ENCODE data around the gene CDK19.

The CDK19 gene

DNA sequence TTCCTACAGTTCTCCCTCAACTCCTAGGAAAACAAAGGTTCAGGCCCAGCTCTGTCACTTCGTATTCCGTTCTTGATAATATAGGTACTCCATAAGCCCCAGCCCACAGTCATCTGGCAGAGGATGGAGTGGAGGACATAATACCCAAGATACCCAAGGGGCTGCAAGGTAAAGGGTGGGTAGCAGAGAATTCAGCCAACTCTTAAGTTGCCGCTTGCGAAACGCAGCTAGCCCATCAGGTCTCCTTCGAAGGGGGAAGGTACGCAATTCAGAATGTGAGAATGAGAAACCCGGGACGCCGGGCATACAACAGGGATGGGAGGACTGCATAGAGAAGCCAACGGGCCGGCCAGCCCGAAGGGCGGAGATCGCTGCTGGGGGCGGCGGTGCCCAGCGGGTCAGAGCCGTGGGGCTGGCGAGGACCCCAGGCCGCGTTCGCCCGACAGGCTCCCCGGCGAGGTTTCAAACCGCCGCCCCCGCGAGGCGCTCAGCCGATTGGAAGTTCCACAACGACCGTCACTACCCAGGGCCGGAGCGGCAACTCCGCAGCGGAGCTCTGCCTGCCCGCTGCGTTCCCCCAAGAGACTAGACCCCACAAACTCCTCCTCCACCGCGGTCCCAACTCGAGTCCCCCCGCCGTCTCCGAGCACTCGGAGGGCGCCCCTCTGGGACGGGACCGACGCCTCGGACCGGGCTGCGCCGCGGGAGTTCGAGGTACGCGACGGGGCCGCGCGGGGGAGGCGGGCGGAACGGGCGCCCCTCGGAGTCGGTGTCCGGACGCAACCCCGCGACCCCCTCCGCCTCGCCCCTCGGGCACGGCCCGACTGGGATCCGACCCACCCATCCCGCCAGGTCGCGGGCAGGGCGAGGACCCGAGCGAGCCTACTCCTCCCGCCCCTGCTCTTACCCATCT, 911 bp downstream of the CDK19 start:
- Histone ChIP-seq H2BK5ac (ENCODE audit: low read length) (peak overlapping the region; percentile 91), H3K79me1 (ENCODE audit: low read depth, low read length) (peaks cover 2% of the 10 kb centered on the region), H4K8ac (ENCODE audit: low read depth, low read length) (no peak overlapping the region), H3K9ac (ENCODE audit: low read depth, low read length, poor library complexity) (peak overlapping the region; percentile 99), H3K27ac (replicated peaks; ENCODE audit: low read length) (peak overlapping the region; percentile 99), H4K91ac (ENCODE audit: low read depth, low read length, poor library complexity) (peak overlapping the region; percentile 94), H3K4ac (ENCODE audit: low read length) (peak overlapping the region; percentile 84), H3K36me3 (replicated peaks in 1 of 2; ENCODE audit: control insufficient read depth in 2 of 2, insufficient read depth in 2 of 2, low read length in 2 of 2) (peaks cover 0 to 6% of the 10 kb centered on the region in 2 donors), H2BK12ac (ENCODE audit: low read length) (peak overlapping the region; percentile 94), H3K9me3 (replicated peaks in 1 of 2; ENCODE audit: control insufficient read depth in 2 of 2, insufficient read depth in 1 of 2, low read depth in 1 of 2, low read length in 2 of 2) (peaks cover 0 to 14% of the 10 kb centered on the region in 2 donors), H3K4me2 (ENCODE audit: insufficient read depth, low read length, poor library complexity, severe bottlenecking) (peak overlapping the region; percentile 69), H2AK5ac (ENCODE audit: low read depth, low read length) (peak overlapping the region; percentile 83), H3K18ac (ENCODE audit: low read length) (peak overlapping the region; percentile 100), H2BK15ac (ENCODE audit: low read length) (peak overlapping the region; percentile 97), H3K14ac (ENCODE audit: low read length) (peak overlapping the region; percentile 96), H3K4me1 (ENCODE audit: control insufficient read depth in 2 of 2, insufficient read depth in 1 of 2, low read depth in 1 of 2, low read length in 2 of 2) (peaks cover 3% of the 10 kb centered on the region in 2 donors), H2AFZ (ENCODE audit: low read length) (peak overlapping the region; percentile 84), H2BK120ac (ENCODE audit: low read depth, low read length) (peak overlapping the region; percentile 81), H3K4me3 (ENCODE audit: low read length in 2 of 2) (peak overlapping the region; percentile 63 to 89), H3K27me3 (ENCODE audit: control insufficient read depth in 3 of 3, insufficient read depth in 3 of 3, low read depth in 1 of 3, low read length in 3 of 3) (no peaks in the 10 kb centered on the region), H3K23ac (ENCODE audit: low read depth, low read length, poor library complexity) (peak overlapping the region; percentile 99)
- DNase-seq (ENCODE audit: low spot score), result peak; percentile 40
- no CpG with 5 or more reads among the region's 86 CpGs for WGBS, 2 donors (ENCODE audit: extremely low coverage in 2 of 2, insufficient read length in 2 of 2, insufficient replicate concordance in 1 of 2)

DNA sequence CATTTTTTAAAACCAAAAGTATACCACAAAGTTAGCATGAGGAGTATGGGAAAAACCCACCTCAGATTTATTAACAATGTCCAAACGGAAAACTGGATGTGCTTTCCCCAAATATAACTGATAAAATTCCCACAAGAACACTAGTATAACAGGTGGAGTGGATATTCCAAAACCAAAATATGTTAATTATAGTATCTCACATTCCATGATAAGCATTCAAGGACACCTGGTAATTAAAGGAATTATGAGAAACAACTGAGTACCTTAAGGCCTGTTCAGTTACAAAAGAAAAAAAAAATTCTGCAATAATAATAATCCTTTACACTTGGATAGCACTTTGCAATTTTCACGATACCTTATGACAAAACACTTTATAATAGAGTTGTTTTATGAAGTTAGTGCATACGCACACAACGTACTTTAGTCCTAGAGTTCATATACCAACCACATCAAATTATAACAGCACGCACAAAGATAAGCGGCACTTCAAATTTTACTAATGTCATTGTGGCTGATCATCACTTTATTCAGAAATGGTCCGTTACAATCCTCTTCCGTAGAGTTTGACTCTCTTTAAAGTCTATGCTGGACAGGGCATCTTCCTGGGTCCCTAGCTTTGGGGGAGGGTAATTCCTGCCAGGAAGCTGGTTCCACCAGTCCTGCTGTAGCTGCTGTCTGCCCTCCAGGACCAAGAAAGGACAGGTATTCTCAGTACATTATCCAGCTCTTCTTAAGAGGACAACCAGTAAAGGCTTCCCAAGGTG, 1.7 kb downstream of the CDK19 start:
- no peak overlapping the region for H3K23ac ChIP-seq (ENCODE audit: low read depth, low read length, poor library complexity)
- H3K27ac ChIP-seq (replicated peaks; ENCODE audit: low read length), result no peak overlapping the region
- peak overlapping the region; percentile 63 to 89 for H3K4me3 ChIP-seq (ENCODE audit: low read length in 2 of 2)
- peaks cover 0 to 6% of the 10 kb centered on the region in 2 donors for H3K36me3 ChIP-seq (replicated peaks in 1 of 2; ENCODE audit: control insufficient read depth in 2 of 2, insufficient read depth in 2 of 2, low read length in 2 of 2)
- no peaks in the 10 kb centered on the region for H3K27me3 ChIP-seq (ENCODE audit: control insufficient read depth in 3 of 3, insufficient read depth in 3 of 3, low read depth in 1 of 3, low read length in 3 of 3)
- peaks cover 2% of the 10 kb centered on the region for H3K79me1 ChIP-seq (ENCODE audit: low read depth, low read length)
- no peak overlapping the region for H2AK5ac ChIP-seq (ENCODE audit: low read depth, low read length)
- no peak overlapping the region for H3K18ac ChIP-seq (ENCODE audit: low read length)
- H2BK5ac ChIP-seq (ENCODE audit: low read length), result no peak overlapping the region
- H2BK12ac ChIP-seq (ENCODE audit: low read length), result no peak overlapping the region
- H2BK120ac ChIP-seq (ENCODE audit: low read depth, low read length), result no peak overlapping the region
- no peak overlapping the region for H2BK15ac ChIP-seq (ENCODE audit: low read length)
- peaks cover 0 to 16% of the 10 kb centered on the region in 2 donors for H3K9me3 ChIP-seq (replicated peaks in 1 of 2; ENCODE audit: control insufficient read depth in 2 of 2, insufficient read depth in 1 of 2, low read depth in 1 of 2, low read length in 2 of 2)
- H3K14ac ChIP-seq (ENCODE audit: low read length), result no peak overlapping the region
- no peak for DNase-seq (ENCODE audit: low spot score)
- H3K4me1 ChIP-seq (ENCODE audit: control insufficient read depth in 2 of 2, insufficient read depth in 1 of 2, low read depth in 1 of 2, low read length in 2 of 2), result peaks cover 3% of the 10 kb centered on the region in 2 donors
- peak overlapping the region; percentile 24 for H3K9ac ChIP-seq (ENCODE audit: low read depth, low read length, poor library complexity)
- no peak overlapping the region for H4K8ac ChIP-seq (ENCODE audit: low read depth, low read length)
- H2AFZ ChIP-seq (ENCODE audit: low read length), result peak overlapping the region; percentile 84
- H3K4me2 ChIP-seq (ENCODE audit: insufficient read depth, low read length, poor library complexity, severe bottlenecking), result peak overlapping the region; percentile 69
- no peak overlapping the region for H3K4ac ChIP-seq (ENCODE audit: low read length)
- no peak overlapping the region for H4K91ac ChIP-seq (ENCODE audit: low read depth, low read length, poor library complexity)
- WGBS, 2 donors (ENCODE audit: extremely low coverage in 2 of 2, insufficient read length in 2 of 2, insufficient replicate concordance in 1 of 2), result no CpG with 5 or more reads among the region's 8 CpGs

GRCh38 chr6:110812719-110813118, 2.5 kb downstream of the CDK19 start:
- peaks cover 3% of the 10 kb centered on the region in 2 donors for H3K4me1 ChIP-seq (ENCODE audit: control insufficient read depth in 2 of 2, insufficient read depth in 1 of 2, low read depth in 1 of 2, low read length in 2 of 2)
- no peak for DNase-seq (ENCODE audit: low spot score)
- no peak overlapping the region for H3K4me2 ChIP-seq (ENCODE audit: insufficient read depth, low read length, poor library complexity, severe bottlenecking)
- no peak overlapping the region for H3K23ac ChIP-seq (ENCODE audit: low read depth, low read length, poor library complexity)
- H2BK12ac ChIP-seq (ENCODE audit: low read length), result no peak overlapping the region
- H3K4me3 ChIP-seq (ENCODE audit: low read length in 2 of 2), result no peak overlapping the region
- H3K9me3 ChIP-seq (replicated peaks in 1 of 2; ENCODE audit: control insufficient read depth in 2 of 2, insufficient read depth in 1 of 2, low read depth in 1 of 2, low read length in 2 of 2), result peaks cover 0 to 16% of the 10 kb centered on the region in 2 donors
- no peak overlapping the region for H2AFZ ChIP-seq (ENCODE audit: low read length)
- peaks cover 4% of the 10 kb centered on the region for H3K79me1 ChIP-seq (ENCODE audit: low read depth, low read length)
- H3K18ac ChIP-seq (ENCODE audit: low read length), result no peak overlapping the region
- H3K27ac ChIP-seq (replicated peaks; ENCODE audit: low read length), result no peak overlapping the region
- no peak overlapping the region for H2BK15ac ChIP-seq (ENCODE audit: low read length)
- H3K4ac ChIP-seq (ENCODE audit: low read length), result no peak overlapping the region
- H2BK5ac ChIP-seq (ENCODE audit: low read length), result no peak overlapping the region
- H3K14ac ChIP-seq (ENCODE audit: low read length), result no peak overlapping the region
- no peak overlapping the region for H2BK120ac ChIP-seq (ENCODE audit: low read depth, low read length)
- H4K91ac ChIP-seq (ENCODE audit: low read depth, low read length, poor library complexity), result no peak overlapping the region
- no peak overlapping the region for H3K9ac ChIP-seq (ENCODE audit: low read depth, low read length, poor library complexity)
- H3K36me3 ChIP-seq (replicated peaks in 1 of 2; ENCODE audit: control insufficient read depth in 2 of 2, insufficient read depth in 2 of 2, low read length in 2 of 2), result peaks cover 0 to 6% of the 10 kb centered on the region in 2 donors
- WGBS, 2 donors (ENCODE audit: extremely low coverage in 2 of 2, insufficient read length in 2 of 2, insufficient replicate concordance in 1 of 2), result no CpG with 5 or more reads among the region's 4 CpGs
- H3K27me3 ChIP-seq (ENCODE audit: control insufficient read depth in 3 of 3, insufficient read depth in 3 of 3, low read depth in 1 of 3, low read length in 3 of 3), result no peaks in the 10 kb centered on the region
- no peak overlapping the region for H2AK5ac ChIP-seq (ENCODE audit: low read depth, low read length)
- H4K8ac ChIP-seq (ENCODE audit: low read depth, low read length), result no peak overlapping the region

Measured in neuronal stem cell (in vitro differentiated cells).